HG02588 (cell line): Measurements from ENCODE around the gene SRGAP2B.
"Not testable (repeated sequence)": the region's sequence is repeated elsewhere in the genome, so short reads cannot be mapped to it uniquely, and the experiment has no call there.

Experiments
- ATAC-seq: cut with Tn5 transposase; IDR thresholded peaks from one replicate; pipeline ENCODE4 v1.9.1; 2021; ENCODE audit warnings: mild to moderate bottlenecking, moderate library complexity; ENCODE audit not compliant: unreplicated experiment

SRGAP2B gene

GRCh38 chr1:145047553-145047952 is 47.6 kb downstream of the SRGAP2B start:
- ATAC-seq = not testable (repeated sequence)

GRCh38 chr1:145045571-145046273 is 49.4 kb downstream of the SRGAP2B start:
- ATAC-seq = not testable (repeated sequence)

- ATAC-seq = peak; percentile 85
These were observed 53.6 kb downstream of the SRGAP2B start for GRCh38 chr1:145041519-145041918.

- ATAC-seq = not testable (repeated sequence)
These were observed 59.1 kb downstream of the SRGAP2B start for GRCh38 chr1:145036019-145036418.

GRCh38 chr1:145033523-145033922 is 61.6 kb downstream of the SRGAP2B start:
- not testable (repeated sequence) for ATAC-seq

DNA sequence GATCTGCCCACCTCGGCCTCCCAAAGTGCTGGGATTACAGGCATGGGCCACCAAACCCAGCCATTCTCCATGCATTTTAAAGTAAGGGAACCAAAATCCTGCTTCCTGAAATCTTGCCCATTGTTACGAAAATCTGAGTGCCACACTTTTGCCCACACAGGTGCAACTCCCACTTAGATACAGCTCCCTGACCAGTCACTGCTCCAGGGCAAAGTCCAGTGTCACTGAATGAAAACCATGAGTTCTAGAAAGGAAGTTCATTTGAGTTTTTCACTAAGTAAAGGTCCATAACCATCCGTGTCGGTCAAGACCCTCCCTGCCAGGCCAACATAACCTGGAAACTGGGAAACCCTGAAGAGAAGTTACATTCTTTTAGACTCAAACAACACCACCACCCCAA is 67.9 kb downstream of the SRGAP2B start:
- not testable (repeated sequence) for ATAC-seq

DNA sequence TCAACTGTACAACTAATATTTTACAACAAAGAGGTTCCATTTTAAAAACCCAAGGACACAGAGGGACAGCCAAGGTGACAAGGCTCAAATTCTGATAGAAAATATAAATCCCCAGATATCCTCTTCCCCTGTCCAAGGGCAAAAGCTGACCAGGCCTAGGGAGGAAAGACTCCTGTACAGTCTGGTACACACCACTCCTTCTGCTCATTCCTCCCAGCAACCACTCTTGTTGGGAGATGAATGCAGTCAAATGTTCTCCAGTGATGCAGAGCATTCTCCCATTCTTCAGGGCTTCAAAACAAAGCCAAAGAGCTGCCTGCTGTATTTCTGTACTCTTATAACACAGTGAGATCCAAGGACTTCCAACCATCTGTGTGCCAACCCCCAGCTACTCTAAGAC is 69.8 kb downstream of the SRGAP2B start:
- ATAC-seq = not testable (repeated sequence)

DNA sequence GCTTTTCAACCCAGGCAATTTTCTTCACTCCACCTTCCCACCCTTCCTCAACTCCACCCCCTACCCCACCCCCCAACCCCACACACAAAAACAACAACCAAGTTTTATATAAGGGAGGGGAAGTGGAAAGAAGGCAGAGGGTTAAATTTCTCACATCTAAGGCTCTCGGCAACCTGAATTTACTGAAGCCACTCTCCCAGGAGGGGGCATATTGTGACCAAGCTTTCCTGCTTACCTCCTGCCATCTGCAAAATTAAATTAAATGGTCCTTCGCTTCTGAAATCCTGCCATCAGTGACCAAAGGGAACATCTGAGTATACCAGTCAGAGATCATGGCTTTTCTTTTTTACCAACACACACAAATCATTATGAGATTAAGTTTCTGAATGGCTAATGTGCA is 72.9 kb downstream of the SRGAP2B start:
- ATAC-seq = not testable (repeated sequence)

DNA sequence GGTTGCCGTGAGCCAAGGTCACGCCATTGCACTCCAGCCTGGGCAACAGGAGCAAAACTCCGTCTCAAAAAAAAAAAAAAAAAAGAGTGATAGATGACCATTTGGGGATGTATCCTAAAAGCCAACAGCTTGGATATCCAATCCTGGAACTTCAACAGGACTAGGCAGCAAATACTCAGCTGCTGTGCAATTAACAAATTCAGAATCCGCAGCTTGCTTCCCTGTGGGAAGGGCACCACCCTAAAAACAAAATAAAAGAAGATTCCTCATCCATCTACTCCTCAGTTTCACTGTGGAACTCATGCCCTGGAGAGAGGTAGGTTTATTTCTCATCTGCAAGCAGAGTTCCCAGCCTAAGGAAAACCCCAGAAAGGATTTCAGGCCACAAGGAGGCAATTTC is 73.4 kb downstream of the SRGAP2B start:
- not testable (repeated sequence) for ATAC-seq

GRCh38 chr1:145019709-145020108 is 75.4 kb downstream of the SRGAP2B start:
- ATAC-seq = not testable (repeated sequence)

GRCh38 chr1:145017725-145018124 is 77.4 kb downstream of the SRGAP2B start:
- ATAC-seq = not testable (repeated sequence)

- ATAC-seq = not testable (repeated sequence)
These were observed 78.7 kb downstream of the SRGAP2B start for GRCh38 chr1:145016492-145016862.

- peak; percentile 61 for ATAC-seq
These were observed 79.2 kb downstream of the SRGAP2B start for GRCh38 chr1:145015744-145016491.

GRCh38 chr1:145013353-145013752 is 81.8 kb downstream of the SRGAP2B start:
- not testable (repeated sequence) for ATAC-seq

- ATAC-seq = not testable (repeated sequence)
These were observed 83.3 kb downstream of the SRGAP2B start for GRCh38 chr1:145011811-145012210.

DNA sequence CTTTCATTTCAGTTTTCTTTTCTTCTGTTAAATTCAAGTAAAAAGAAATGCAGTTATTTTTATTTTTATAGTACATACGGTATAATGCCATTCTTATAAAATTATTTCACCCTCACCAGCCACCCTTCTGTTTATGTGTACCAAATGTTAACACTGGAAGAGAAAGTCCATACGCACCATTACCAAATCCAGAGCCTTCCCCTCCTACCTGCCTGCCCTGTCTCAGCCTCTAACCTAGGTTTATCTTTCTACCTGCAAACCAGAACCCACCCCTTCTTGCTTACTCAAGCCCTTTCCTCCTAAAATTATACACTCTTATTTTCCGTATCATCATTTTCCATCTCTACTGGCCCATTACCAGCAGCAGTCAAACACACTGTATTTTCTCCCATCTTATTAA is 84.5 kb downstream of the SRGAP2B start:
- ATAC-seq = not testable (repeated sequence)

DNA sequence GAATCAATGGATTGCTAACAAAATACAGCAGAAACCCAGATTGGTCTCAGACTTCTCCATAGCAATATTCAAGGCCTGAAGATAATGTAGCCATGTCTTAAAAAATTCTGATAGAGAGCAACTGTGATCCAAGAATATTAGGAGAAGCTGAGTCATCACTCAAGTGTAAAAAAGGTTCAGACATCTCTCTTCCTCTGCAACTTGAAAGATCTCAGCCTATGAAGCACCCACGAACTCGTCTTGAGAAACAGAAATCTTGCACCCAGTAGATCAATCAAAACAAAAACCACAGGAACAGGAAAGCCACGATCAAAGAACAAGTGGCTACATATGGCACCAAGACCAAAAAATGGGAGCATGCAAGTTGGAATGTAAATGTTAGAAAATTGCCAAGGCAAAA is 85.2 kb downstream of the SRGAP2B start:
- ATAC-seq = not testable (repeated sequence)

DNA sequence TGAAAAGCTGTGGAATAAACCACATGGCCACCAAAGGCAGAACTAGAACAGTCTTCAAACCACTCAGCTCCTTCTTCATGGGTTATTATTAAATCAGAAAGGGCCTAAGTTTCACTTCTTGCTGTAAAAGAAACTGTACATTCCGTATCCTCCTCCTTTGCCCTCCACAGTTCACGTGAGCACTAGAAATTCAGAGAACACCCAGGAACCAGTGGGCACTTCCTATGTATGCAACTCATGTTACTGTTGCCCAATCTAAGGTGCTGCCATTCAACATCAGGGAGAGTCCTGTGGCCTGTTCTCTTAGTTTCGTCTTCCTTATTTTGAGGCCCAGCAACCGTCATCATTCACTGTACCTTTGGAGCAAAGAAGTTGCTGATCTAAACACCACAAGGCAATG is 86.7 kb downstream of the SRGAP2B start:
- not testable (repeated sequence) for ATAC-seq

- not testable (repeated sequence) for ATAC-seq
These were observed 90.0 kb downstream of the SRGAP2B start for GRCh38 chr1:145005142-145005541.

DNA sequence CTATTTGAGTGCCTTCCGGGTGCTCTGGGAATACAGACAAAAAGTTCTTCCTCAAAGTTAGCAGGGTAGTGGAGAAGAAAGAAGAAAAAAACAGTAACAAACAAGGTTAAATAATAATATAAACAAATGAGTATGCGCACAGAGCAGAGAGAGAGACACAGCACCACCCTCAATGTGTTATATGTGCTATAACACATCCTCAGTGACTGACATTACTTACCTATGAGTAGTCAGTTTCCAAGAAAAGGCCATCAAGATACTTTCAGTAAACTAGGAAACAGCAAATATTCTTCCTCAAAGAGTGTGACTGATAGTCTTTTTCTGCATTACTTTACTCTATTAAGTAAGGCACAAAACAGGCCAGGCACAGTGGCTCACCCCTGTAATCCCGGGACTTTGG is 93.7 kb downstream of the SRGAP2B start:
- ATAC-seq = not testable (repeated sequence)

GRCh38 chr1:145000743-145001326 is 94.3 kb downstream of the SRGAP2B start:
- ATAC-seq = not testable (repeated sequence)
